Lung microvascular endothelial cell (primary cell): Measurements from ENCODE around the gene PPCS. TPM values are rescaled to one million over a fixed set of nuclear protein-coding genes. Genes with fewer than 3 reads are reported as not detected.
A peak's percentile ranks its signal among the peaks of the same experiment; 100 is the strongest.

Experiments used
- DNase-seq, 2 donors: peaks; one replicate each; pipeline versions ENCODE4 v3.0.0 to v3.0.0-alpha.2; 2010; ENCODE audit warnings: low read depth in 2 of 2
- total RNA-seq: library from RNA; depleted of rRNA; stranded (reverse); fragments of >200 nt; gene quantifications from 2 replicates; pipeline ENCODE4 v1.2.1, GENCODE V29; 2014

The PPCS gene
- 27.8 and 28.3 TPM in 2 replicates for total RNA-seq

DNA sequence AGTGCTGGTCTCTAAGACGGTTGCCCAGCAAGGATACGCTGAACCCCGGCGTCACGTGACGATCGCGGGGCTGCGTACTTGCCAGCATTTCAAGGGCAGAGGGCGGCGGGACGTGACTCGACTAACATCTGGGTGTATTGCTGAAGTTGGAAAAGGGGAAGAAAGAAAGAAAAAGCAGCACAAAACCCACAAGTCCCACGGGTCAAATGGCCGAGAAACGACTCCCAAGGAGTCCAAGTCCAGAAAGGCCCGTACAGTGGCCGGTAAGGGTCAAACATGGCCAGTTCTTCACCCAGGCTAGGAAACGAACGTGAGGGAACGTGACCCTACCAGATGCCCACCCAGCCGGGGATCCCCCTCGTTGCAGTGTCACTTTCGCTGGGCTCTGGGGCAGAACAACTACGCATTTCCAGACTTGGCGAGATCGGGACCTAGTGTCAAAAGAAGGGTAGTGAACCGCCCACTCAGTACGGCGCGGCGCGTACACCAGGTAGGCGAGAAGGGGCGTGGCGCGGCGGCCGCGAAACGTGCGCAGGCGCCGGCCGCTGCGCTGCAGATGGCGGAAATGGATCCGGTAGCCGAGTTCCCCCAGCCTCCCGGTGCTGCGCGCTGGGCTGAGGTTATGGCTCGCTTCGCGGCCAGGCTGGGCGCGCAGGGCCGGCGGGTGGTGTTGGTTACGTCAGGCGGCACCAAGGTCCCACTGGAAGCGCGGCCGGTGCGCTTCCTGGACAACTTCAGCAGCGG, at the start of gene PPCS, which contains the start of gene ZMYND12:
Gene PPCS, plus strand, starts transcription at position 534 of the 744 bp plus-strand sequence. Its CDS starts 23 bp downstream, at position 557.
Gene ZMYND12, minus strand, starts transcription at position 13 of the 744 bp plus-strand sequence. CDS start 25 bp downstream, outside the sequence.
- peak; percentile 80 to 89 for DNase-seq

DNA sequence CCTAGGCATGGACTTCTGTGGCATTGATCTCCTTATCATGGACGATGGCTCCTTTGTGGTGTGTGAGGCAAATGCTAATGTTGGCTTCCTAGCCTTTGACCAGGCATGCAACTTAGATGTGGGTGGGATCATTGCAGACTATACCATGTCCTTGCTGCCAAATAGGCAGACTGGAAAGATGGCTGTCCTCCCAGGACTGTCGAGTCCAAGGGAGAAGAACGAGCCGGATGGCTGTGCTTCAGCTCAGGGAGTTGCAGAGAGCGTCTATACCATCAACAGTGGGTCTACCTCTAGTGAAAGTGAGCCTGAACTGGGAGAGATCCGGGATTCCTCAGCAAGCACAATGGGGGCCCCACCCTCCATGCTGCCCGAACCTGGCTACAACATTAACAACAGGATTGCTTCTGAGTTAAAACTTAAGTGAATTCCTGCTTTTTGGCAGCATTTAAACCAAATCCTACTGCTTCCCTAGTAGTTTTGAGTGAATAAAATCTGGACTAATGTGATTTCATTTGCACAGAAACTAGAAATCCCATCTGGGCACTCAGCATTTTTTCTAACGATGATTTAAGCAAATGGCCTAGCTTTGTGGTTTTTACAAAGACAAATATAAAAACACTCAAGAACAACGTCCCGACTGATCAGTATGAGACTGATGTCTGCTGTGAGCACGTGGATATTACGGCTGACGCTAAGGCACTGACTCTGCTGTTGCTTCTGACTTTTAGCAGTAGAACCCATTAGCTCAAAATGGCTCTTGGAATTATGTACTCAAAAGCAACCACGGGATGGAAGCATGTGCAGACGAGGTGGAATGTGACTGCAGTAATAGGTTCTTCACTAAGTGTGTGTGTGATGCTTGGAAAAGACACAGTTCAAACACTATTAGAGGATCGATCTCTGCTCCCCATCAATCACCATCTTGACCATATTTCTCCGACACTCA, 41.5 kb upstream of the PPCS start:
- no peak for DNase-seq

DNA sequence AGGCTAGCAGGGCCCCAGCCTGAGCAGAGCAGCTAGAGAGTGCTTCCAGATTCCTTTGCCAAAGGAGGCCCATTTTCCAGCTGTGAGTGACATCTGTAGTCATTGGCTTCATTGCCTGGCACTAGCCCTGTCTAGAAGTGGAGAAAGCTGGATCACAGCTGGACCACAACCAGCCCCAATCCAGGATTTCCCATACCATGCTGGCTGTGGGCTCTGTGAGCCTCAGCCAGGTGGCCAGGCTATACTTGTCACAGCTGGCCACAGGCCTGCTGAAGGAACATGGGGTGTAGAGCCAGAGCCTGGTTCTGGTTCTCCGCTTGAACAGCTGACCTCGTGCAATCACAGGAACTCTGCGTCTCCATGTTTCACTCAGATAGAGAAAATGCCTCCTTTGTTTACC, 39.2 kb upstream of the PPCS start:
- no peak for DNase-seq

DNA sequence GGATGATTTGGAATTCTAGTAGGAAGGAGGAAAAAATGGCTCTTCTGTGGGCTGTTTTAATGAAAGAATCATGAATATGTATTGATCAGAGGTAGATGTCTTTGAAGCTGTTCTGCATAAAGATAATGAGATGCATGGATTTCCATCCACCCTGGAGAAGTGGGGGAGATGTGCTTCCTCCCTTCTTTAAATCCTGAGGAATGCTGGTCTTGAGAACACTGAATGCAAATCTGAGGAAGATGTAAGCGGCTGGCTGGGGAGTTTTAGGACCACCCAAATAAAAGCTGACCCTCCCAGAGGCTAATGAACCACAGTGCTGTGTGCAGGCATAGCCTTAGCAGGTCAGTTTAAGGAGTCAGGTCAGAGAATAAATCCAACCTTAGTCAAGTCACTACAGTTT, 37.8 kb upstream of the PPCS start:
- DNase-seq: no peak

DNA sequence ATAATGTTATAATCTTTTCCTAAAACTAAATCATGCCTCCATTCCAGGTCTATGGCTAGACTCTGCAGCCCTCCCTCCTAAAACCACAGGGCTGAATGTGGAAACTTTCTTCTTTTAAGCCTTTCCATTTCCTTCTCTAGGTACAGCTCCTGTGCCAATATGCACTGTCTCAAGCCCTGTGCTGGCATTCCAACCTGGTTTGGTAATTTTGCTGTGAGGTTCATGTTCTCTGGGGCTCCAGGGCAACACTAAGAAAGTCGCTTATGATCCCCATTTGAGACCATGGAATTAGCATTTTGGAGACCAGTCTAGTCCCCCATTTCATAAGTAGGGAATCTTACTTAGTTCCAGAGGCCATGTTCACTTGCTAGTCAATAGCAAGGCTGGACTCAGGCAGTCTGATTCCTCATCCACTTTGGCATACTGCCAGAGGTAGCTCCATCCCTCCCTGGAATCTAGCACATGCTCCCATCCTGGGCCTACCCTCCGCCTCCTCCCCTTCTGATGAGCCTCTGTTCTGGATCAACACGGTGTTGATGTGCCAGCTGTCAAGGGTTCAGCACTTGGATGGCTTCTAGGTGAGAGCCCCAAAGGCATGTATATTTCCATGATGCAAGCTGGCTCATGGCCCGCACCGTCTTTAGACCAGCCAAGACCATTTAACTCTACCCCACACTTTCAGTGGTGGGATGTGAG, 37.1 kb upstream of the PPCS start:
- no peak for DNase-seq

DNA sequence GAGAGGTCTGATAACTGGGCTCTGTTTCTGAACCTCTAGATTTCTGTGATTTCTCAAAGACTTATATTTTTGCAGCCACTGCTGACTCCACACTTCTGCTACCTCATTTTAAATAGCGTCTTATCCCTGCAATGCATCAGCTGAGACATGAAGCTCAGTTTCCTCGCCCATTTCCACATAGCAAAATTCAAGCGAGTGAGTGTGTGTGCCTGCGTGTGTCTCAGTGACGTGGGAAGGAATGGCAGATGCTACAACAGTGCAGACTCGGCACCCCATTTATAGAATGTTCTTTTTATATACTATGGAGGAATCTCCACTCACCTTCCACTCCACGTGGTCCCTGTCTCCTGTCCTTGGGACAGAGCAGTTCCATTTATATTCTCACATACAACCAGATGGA, 36.2 kb upstream of the PPCS start:
- DNase-seq: no peak

DNA sequence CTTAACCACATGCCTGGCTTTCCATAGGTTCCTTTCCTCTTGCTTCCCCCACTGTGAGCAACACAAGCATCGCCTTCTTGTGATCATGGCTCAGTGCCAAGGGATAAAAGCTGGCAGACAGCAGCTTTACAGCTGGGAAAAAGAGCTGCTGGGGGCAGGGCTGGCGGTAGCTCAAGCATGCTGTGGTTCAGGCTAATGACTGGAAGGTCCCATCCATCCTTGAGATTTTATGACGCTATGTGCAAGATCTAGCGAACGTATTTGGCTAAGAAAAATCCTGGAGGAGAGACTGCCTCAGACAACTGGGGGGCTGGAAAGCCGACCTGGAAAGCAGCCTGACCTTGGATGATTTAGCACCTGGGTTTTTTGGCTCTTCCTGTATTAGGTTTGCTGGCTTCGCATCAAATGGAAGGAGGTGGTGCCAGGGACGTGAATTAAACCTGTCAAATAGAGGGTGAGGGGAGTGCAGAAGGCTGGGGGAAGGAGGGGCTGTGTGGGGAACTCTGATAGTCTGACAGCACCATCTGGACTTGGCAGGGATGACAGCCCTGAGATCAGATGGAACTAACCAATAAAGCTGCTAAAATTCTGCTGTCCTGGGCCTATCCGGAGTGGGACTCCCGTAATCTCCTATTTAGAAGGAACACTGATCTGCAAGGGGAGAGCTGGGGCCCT, 35.3 kb upstream of the PPCS start:
- peak; percentile 77 to 81 for DNase-seq

DNA sequence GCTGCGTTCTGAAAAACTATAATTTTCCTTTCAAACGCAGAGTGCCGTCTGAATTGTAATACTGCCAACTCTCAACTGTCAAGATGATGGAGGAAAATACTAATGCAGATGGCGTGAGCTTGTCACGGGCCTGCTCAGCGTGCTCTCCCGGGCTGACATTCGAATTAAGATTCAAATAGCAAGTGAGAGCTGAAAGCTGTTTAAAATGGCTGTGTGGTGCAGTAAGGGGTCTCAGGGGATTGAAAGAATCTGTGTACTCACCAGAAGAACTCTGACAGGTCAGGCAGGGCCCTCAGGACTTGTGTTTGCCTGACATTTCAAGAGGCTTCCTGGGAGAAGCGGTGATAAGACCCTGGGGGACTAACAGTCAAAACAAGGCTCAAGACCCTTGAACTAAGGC, 33.6 kb upstream of the PPCS start:
- no peak for DNase-seq

DNA sequence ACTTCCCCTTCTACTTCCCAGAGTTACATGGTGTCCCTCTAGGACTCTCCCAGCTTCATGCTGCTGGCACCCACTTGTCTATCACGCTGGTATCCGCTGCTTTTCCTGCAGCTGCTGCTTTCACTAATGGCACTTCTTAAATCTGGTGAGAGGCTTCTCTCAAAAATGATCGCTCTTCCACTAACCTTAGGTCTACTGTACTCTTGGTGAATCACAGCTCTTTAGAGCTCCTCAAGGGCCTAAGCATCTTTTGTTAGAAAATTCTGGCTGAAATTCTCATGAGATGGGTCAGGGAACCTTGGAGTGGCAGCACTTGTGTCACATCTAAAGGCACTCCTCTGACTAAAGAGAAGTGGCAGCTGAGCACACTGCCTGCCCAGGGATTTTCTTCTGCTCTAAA, 32.7 kb upstream of the PPCS start:
- DNase-seq: no peak

DNA sequence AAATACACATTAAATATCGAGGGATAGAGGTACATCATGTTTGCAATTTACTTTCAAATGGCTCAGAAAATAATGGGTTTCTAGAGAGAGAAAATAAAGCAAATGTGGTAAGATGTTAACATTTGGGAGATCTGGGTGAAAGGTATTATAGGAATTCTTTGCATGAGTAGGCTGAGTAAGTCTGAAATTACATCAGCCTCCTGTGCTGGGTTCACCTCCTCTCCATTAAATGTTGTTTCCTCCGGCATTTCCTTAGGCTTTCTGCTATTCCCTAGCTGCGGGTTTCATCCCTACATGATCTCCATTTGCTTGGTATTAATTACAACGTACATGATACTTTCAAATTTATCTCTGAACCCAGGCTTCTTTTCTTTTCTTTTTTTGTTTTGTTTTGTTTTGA, 32.1 kb upstream of the PPCS start:
- DNase-seq: no peak

DNA sequence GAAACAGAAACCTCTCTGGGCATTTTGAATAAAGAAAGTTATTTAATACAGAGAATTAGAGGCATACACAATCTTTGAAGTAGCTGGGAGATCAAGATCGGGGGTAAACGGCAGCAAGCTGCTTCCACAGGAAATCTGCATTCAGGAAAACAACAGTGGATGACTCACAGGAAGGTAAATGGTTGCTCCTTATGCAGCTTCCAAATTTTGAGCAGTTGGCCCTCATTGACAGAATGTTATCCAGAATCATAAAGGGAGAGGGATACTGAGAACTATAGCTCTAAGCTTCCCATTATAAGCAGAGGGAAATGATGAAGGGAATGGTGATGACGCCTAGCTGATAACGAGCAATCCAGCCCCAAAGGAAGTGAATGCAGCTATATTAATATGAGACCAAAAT, 29.1 kb upstream of the PPCS start:
- DNase-seq: peak; percentile 48 to 86

DNA sequence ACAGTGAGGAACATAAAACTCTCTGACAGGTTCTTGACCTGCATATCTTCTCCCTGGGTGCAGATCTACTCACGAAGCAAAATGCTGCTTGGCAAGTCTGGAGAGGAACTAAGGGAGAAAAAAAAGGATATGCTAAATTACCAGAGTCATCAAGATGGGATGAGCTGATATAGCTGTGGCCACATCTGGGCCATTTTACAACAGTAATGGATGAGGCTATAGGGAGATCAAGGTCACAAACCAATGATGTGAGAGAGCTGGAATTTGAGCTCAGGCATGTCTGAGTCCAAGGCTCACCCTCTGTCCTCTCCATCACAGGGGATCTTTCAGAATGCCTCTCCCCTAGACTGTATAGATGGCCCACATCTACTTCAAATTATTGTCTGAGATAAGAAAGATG, 26.7 kb upstream of the PPCS start:
- no peak for DNase-seq

DNA sequence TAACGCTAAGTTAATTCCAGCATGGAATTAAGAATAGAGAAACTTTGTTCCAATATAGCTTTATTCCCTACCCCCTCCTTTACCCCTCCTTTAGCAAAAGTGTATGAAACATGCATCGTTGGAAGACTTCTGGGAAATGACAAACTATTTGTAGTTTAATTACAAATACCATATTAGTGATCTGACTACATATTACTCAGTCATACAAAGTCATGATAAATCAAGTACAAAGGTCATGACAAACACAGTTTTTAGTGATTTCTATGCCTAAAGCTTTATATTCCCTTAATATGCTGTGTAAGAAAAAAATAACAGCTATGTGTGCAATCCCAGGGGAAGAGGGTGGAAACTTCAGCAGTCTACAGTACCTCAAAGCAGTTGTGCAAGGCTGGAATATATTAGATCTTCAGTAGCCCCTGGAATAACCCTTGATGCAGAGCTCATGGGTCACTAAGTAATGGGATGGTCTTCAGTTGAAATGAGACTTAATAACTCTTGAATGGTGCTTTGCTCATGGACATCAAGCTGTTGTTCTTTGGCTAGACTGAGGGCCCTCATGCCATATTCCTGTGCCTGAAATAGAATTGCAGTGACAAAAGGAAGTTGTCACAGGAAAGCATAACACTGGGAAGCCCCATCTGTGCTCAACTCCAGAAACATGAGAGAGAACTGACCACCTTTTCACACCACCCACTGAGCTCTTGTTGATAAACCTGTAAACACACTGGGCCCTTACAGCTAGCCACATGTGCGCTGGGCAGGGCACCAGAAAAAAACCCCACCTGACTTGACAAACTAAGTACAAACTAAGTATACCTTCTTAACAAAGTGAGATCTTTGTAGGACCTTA, 25.8 kb upstream of the PPCS start:
- DNase-seq: peak; percentile 57 to 90

DNA sequence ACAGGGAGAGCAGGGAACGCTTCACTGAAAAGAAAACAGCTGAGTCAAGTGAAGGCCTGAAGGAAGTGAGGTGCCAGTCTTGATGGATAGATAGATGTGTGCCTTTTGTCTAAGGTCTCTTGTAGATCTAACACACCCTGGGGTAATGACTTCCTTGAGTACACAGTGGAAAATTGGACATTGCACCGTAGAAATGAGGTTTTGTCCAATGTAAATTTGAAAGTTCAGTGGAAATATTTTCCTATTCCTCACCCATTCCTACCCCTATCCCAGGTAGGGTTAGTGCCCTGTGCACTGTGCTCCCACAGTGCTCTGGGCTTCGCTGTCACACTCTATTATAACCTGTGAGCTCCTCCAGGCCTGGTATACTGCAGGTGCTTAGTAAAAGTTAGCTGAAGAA, 24.8 kb upstream of the PPCS start:
- DNase-seq: peak in 1 of 2 donors; percentile 21

DNA sequence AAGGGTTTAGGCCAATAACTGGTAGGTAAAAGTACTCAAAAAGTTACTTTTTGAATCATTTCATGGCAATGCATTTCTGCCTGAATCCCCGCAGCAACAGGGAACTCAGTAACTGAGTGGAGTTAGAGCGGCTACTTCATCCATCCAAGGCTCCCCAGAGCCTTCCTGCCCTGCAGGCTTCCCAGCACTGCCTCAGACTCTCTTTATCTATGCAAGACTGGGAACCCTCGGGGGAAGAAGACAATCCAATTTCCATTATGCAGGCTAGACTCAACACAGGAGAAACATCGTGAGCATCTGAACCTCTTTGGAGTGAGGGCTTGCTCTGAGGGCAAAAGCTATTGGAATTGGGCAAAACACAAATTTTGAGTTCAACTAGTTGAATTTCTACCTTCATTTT, 23.6 kb upstream of the PPCS start:
- DNase-seq: no peak

DNA sequence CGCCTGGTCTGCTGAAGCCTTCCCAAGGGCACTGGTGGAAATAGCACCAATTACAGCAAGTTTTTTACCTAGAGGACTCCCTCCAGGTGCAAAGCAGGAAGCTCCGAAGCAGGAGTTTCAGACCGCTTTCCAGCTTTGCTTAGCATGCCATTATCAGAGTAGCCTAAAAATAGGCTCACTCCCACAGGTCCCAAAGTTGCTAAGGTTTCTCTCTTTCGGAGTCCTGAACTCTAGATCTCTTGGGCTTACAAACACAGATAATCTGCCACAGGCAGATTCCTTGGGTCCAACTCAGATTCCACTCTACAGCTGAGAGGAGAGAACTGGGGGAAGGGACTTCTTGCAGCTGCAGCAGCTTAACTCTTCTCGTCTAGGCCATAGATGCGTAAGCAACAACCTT, 23.0 kb upstream of the PPCS start:
- DNase-seq: no peak

DNA sequence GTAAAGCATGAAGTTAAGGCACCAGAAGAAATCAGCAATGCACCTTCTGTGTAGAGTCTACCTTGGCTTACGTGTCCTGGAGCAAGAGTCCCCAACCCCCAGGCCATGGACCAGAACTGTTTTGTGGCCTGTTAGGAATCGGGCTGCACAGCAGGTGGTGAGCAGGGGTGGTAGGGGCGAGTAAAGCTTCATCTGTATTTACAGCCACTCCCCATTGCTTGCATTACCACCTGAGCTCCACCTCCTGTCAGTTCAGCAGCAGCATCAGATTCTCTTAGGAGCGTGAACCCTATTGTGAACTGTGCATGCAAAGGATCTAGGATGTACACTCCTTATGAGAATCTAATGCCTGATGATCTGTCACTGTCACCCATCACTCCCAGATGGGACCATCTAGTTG, 22.0 kb upstream of the PPCS start:
- DNase-seq: no peak

DNA sequence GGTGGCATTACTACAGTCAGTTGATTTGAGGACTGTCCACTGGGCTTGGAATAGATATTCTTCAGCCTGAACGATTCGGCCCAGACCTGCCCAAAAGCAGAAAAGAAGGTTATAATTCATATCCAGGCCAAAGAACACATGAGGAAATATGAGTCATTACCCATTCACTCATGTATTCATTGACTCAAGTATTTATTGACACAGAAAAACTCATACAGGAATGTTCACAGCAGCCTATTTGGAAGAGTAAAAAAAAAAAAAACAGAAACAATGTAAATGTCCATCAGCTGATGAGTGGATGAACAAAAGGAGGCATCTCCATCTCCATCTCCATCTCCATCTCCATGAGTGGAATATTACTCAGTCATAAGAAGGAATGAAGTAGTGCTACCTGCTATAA, 16.4 kb upstream of the PPCS start:
- DNase-seq: peak; percentile 84 to 89

DNA sequence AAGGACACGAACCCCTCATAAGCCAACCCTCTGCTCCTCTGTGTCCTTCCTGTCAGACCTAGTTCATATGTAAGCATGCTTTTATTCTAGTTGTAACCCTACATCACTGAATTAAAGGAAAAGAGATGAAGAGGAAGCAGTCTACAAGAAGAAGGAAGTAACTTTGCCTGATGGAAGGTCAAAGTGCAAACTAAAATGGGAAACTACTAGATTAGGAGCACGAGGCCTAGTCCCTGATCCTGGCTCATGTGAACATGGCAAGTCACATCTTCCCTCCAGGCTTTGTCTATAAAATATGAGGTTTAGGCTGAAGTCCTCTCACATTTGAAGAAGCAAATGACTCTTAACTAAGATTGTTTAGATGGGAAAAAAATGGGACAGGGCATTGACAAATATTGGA, 13.7 kb upstream of the PPCS start:
- DNase-seq: no peak

DNA sequence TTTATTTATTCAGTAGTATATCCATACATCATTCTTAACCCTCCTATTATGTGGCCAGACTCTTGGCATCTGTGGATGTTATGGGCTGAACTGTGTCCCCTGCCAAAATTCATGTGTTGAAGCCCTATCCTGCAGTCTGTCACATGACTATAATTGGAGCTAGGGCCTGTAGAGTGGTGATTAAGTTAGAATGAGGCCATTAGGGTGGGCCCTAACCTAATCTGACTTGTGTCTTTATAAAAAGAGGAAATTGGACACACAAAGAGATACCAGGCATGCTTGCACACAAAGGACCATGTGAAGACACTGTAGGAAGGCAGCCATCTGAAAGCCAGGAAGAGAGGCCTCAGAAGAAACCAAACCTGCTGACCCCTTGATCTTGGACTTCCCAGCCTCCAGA, 7.1 kb upstream of the PPCS start:
- DNase-seq: no peak
